Measurements from ENCODE around the gene EVX2.

GRCh38 chr2:176122683-176123410, 39.1 kb upstream of the EVX2 start, which contains the start of gene HOXD9:
- no peak for TF ChIP-seq CTCF (conservative IDR thresholded peaks at IDR 0.05; ENCODE audit: low read depth, low read length)
- TF ChIP-seq POLR2A (IDR thresholded peaks at IDR 0.05; ENCODE audit: low read depth, low read length) = no peak
- no peak for TF ChIP-seq FOS (IDR thresholded peaks at IDR 0.05; ENCODE audit: low read depth, low read length)
- TF ChIP-seq MAFK (IDR thresholded peaks at IDR 0.05; ENCODE audit: low read depth, low read length) = no peak
- TF ChIP-seq MAZ (IDR thresholded peaks at IDR 0.05; ENCODE audit: borderline replicate concordance, low read depth, low read length) = no peak
- TF ChIP-seq BHLHE40 (IDR thresholded peaks at IDR 0.05; ENCODE audit: low read depth, low read length) = no peak
- no peak for TF ChIP-seq RFX5 (IDR thresholded peaks at IDR 0.05; ENCODE audit: low read depth, low read length)
- TF ChIP-seq CHD1 (IDR thresholded peaks at IDR 0.05; ENCODE audit: low read depth, low read length) = no peak
- TF ChIP-seq ELK1 (IDR thresholded peaks at IDR 0.05; ENCODE audit: borderline replicate concordance, low read depth, low read length) = no peak
- TF ChIP-seq USF2 (IDR thresholded peaks at IDR 0.05; ENCODE audit: low read depth, low read length) = no peak; the same call in 1 of the 2 replicates

All from IMR-90 (cell line).